ENCODE results near the gene SETD7.

Gene SETD7

GRCh38 chr4:139564502-139564901, 8.5 kb upstream of the SETD7 start:
- H3K4me3 ChIP-seq, result no peak overlapping the region
- DNase-seq (ENCODE audit: low read depth, low spot score), result no peak
- H3K9ac ChIP-seq (ENCODE audit: insufficient read length), result no peak overlapping the region
- no peak overlapping the region for H3K27ac ChIP-seq
- no peaks in the 10 kb centered on the region for H3K36me3 ChIP-seq (ENCODE audit: insufficient read depth, low read length)
- TF ChIP-seq POLR2AphosphoS5 (IDR thresholded peaks at IDR 0.05; ENCODE audit: borderline replicate concordance, low read depth, low read length) (no peak), EZH2 (IDR thresholded peaks at IDR 0.05) (no peak), FOXP2 (optimal IDR thresholded peaks at IDR 0.05; ENCODE audit: control extremely low read depth, extremely low read length, insufficient read depth) (no peak)
- no peaks in the 10 kb centered on the region for H3K9me3 ChIP-seq (ENCODE audit: low read depth, low read length)

DNA sequence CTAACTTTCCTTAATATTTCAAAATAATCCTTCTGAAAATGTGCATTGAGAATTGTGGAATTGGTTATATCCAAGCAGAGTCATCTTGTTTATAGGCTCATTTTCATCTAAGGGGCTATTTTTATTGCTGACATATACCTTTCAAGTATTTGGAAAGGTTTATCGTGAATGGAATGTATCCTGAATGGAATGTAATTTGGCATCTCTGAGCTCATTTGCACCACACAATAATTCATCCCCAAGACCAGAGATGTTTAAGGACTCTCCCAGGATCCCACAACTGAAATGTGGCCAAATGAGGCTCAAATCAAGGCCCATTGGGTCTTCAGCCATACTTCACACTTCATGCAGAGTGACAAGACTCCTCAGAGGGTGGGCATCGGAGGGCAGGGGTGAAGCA, 7.5 kb upstream of the SETD7 start:
- Histone ChIP-seq H3K4me3 (no peak overlapping the region), H3K9ac (ENCODE audit: insufficient read length) (no peak overlapping the region), H3K36me3 (ENCODE audit: insufficient read depth, low read length) (no peaks in the 10 kb centered on the region), H3K9me3 (ENCODE audit: low read depth, low read length) (no peaks in the 10 kb centered on the region), H3K27ac (no peak overlapping the region)
- DNase-seq (ENCODE audit: low read depth, low spot score), result no peak
- TF ChIP-seq EZH2 (IDR thresholded peaks at IDR 0.05), result no peak
- no peak for TF ChIP-seq POLR2AphosphoS5 (IDR thresholded peaks at IDR 0.05; ENCODE audit: borderline replicate concordance, low read depth, low read length)
- TF ChIP-seq FOXP2 (optimal IDR thresholded peaks at IDR 0.05; ENCODE audit: control extremely low read depth, extremely low read length, insufficient read depth), result no peak

- no peak for TF ChIP-seq FOXP2 (optimal IDR thresholded peaks at IDR 0.05; ENCODE audit: control extremely low read depth, extremely low read length, insufficient read depth)
- no peak for TF ChIP-seq POLR2AphosphoS5 (IDR thresholded peaks at IDR 0.05; ENCODE audit: borderline replicate concordance, low read depth, low read length)
- TF ChIP-seq EZH2 (IDR thresholded peaks at IDR 0.05), result no peak
- Histone ChIP-seq H3K4me3 (no peak overlapping the region), H3K27ac (no peak overlapping the region), H3K36me3 (ENCODE audit: insufficient read depth, low read length) (no peaks in the 10 kb centered on the region), H3K9me3 (ENCODE audit: low read depth, low read length) (no peaks in the 10 kb centered on the region), H3K9ac (ENCODE audit: insufficient read length) (no peak overlapping the region)
- DNase-seq (ENCODE audit: low read depth, low spot score), result no peak
These were observed 6.8 kb upstream of the SETD7 start for GRCh38 chr4:139562839-139563238.

DNA sequence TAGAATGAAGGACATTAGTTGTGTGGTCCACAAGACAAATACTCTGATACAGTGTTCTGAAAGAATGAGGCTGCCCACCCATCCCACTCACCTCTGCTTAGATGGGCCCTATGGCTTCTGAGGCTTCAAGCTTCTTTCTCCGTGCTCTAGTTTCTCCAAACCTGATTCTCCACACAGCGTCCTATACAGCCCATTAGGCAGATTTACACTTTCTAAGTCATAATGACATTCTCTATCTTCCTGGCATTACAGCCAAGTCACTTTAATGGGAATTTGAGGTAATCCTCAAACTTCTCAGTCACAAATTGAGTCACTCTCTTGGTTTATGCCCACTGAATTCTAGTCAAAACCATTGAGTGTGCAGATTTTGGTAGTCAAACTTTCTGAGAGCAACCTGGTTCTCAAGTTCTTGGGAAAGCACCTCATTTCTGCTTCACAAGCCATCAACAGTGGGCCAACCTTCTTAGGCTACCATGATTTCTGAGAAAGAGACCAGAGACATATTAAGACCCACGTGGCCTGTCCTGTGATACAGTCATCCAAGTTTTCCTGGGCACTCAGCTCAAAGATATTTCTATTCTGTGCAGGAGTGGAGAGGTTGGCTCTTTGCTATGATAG, 6.2 kb upstream of the SETD7 start:
- no peaks in the 10 kb centered on the region for H3K9me3 ChIP-seq (ENCODE audit: low read depth, low read length)
- no peak overlapping the region for H3K27ac ChIP-seq
- H3K36me3 ChIP-seq (ENCODE audit: insufficient read depth, low read length), result no peaks in the 10 kb centered on the region
- TF ChIP-seq FOXP2 (optimal IDR thresholded peaks at IDR 0.05; ENCODE audit: control extremely low read depth, extremely low read length, insufficient read depth) (no peak), EZH2 (IDR thresholded peaks at IDR 0.05) (no peak), POLR2AphosphoS5 (IDR thresholded peaks at IDR 0.05; ENCODE audit: borderline replicate concordance, low read depth, low read length) (no peak)
- no peak overlapping the region for H3K4me3 ChIP-seq
- DNase-seq (ENCODE audit: low read depth, low spot score), result no peak
- no peak overlapping the region for H3K9ac ChIP-seq (ENCODE audit: insufficient read length)

DNA sequence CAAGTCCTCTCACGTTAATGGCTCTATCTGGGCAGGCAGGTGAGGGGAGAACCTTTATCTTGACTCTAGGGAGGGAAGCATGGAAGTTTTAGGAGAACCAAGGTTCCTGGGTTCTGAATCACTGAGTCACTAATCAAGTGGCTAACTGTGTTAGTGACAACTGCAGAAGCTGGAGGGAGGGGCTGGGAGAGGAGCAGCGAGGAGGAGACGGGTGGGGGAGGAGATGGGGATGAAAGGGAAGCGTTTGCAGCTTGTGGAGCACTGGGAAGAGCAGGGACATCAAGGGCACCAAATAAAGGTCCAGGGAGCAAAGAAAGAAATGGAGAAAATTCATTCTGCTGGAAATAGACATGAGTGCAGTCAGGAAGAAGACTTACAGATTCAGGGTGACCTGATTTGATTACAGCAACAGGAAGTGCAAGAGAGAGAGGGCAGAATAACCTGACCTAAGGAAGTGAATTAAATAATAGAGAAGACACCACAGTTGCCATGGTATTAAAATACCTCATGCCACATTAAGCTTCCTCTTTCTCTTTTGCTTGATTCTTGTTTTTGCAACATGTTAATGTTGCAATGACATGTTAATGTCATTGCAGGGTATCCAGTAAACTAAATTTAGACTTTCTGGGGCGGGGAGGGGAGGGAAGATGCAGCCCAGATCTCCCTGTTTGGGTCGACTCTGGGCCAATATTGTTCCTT, 4.5 kb upstream of the SETD7 start:
- no peak for TF ChIP-seq FOXP2 (optimal IDR thresholded peaks at IDR 0.05; ENCODE audit: control extremely low read depth, extremely low read length, insufficient read depth)
- TF ChIP-seq EZH2 (IDR thresholded peaks at IDR 0.05), result no peak
- no peak for TF ChIP-seq POLR2AphosphoS5 (IDR thresholded peaks at IDR 0.05; ENCODE audit: borderline replicate concordance, low read depth, low read length)
- DNase-seq (ENCODE audit: low read depth, low spot score), result no peak
- H3K9ac ChIP-seq (ENCODE audit: insufficient read length), result peak overlapping the region; percentile 51
- H3K9me3 ChIP-seq (ENCODE audit: low read depth, low read length), result no peaks in the 10 kb centered on the region
- peak overlapping the region; percentile 94 for H3K4me3 ChIP-seq
- H3K36me3 ChIP-seq (ENCODE audit: insufficient read depth, low read length), result no peaks in the 10 kb centered on the region
- H3K27ac ChIP-seq, result peak overlapping the region; percentile 94

DNA sequence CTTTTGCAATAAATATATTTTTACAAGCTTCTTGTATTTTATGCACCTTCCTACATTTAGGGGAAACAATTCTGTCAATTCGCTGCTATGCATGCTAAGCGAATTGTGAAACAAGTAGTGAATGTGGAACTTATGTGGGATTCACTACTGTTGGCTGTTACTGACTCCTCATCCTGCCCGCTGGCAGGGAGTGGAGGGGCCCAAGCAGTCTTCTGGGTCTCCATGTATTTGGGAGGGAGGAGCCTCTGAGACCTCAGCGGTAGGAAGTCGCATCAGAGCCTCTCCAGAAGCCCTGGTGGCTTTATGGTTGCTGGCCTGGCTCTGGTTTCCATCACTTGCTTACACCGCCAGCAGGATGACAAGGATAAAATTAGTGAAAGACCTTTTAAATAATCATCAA, 3.7 kb upstream of the SETD7 start:
- TF ChIP-seq POLR2AphosphoS5 (IDR thresholded peaks at IDR 0.05; ENCODE audit: borderline replicate concordance, low read depth, low read length) (peak; percentile 65; the same call in 1 of the 2 replicates), FOXP2 (optimal IDR thresholded peaks at IDR 0.05; ENCODE audit: control extremely low read depth, extremely low read length, insufficient read depth) (no peak), EZH2 (IDR thresholded peaks at IDR 0.05) (no peak)
- Histone ChIP-seq H3K9me3 (ENCODE audit: low read depth, low read length) (no peaks in the 10 kb centered on the region), H3K4me3 (peak overlapping the region; percentile 94)

DNA sequence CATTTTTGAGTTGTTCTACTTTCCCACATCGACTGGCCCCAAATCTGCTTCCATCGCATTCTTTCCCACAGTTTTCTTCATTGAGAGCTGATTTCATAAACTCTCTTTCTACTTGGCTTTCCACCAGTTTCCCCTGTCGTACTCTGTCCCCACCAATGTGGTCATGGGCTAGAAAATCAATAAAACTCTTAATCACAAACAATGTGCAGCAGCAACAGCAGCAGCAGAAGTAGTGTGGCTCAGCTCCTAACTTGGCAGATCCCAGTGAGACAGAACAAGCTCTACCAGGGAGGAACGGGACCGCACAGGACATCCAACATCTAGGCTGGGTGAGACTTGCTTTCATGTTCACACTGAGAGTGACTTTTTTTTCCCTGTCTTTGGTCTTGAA, 3.1 kb upstream of the SETD7 start:
- TF ChIP-seq FOXP2 (optimal IDR thresholded peaks at IDR 0.05; ENCODE audit: control extremely low read depth, extremely low read length, insufficient read depth), result no peak
- no peak for TF ChIP-seq POLR2AphosphoS5 (IDR thresholded peaks at IDR 0.05; ENCODE audit: borderline replicate concordance, low read depth, low read length)
- TF ChIP-seq EZH2 (IDR thresholded peaks at IDR 0.05), result no peak
- no peaks in the 10 kb centered on the region for H3K36me3 ChIP-seq (ENCODE audit: insufficient read depth, low read length)
- no peaks in the 10 kb centered on the region for H3K9me3 ChIP-seq (ENCODE audit: low read depth, low read length)
- peak overlapping the region; percentile 90 for H3K9ac ChIP-seq (ENCODE audit: insufficient read length)
- H3K27ac ChIP-seq, result peak overlapping the region; percentile 94
- H3K4me3 ChIP-seq, result peak overlapping the region; percentile 94
- no peak for DNase-seq (ENCODE audit: low read depth, low spot score)

More for the DNA sequence above, 3.7 kb upstream of the SETD7 start:
- DNase-seq (ENCODE audit: low read depth, low spot score), result no peak
- no peaks in the 10 kb centered on the region for H3K36me3 ChIP-seq (ENCODE audit: insufficient read depth, low read length)
- H3K9ac ChIP-seq (ENCODE audit: insufficient read length), result peak overlapping the region; percentile 90
- peak overlapping the region; percentile 94 for H3K27ac ChIP-seq

GRCh38 chr4:139558235-139559088, 2.4 kb upstream of the SETD7 start:
- Histone ChIP-seq H3K27ac (peak overlapping the region; percentile 94), H3K9ac (ENCODE audit: insufficient read length) (peak overlapping the region; percentile 90), H3K4me3 (peak overlapping the region; percentile 94), H3K36me3 (ENCODE audit: insufficient read depth, low read length) (no peaks in the 10 kb centered on the region), H3K9me3 (ENCODE audit: low read depth, low read length) (no peaks in the 10 kb centered on the region)
- TF ChIP-seq POLR2AphosphoS5 (IDR thresholded peaks at IDR 0.05; ENCODE audit: borderline replicate concordance, low read depth, low read length) (peak; percentile 62), EZH2 (IDR thresholded peaks at IDR 0.05) (no peak)
- no peak for DNase-seq (ENCODE audit: low read depth, low spot score)
